ENCODE measurements around the gene PRSS57.
"Not testable (repeated sequence)": the region's sequence is repeated elsewhere in the genome, so short reads cannot be mapped to it uniquely, and the experiment has no call there.

PRSS57 gene

DNA sequence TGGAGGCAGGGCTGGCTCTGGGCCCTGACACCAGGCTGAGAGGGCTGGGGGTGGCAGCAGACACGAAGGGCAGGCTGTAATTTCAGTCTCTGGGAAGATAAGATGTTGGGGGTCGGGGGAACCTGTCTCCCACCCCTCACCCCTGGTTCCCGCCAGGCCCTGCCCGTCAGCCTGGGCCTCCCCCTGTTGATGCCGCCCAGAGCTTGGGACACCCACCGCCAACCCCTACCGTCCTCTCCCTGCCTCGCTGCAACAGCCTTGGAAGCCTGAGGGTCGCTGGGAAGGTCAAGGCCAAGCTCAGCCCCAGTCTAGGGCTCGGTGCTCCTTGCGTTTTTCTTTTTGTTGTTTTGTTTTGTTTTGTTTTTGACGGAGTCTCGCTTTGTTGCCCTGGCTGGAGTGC, 28.0 kb upstream of the PRSS57 start:
- DNase-seq (ENCODE audit: low read depth) = no peak

DNA sequence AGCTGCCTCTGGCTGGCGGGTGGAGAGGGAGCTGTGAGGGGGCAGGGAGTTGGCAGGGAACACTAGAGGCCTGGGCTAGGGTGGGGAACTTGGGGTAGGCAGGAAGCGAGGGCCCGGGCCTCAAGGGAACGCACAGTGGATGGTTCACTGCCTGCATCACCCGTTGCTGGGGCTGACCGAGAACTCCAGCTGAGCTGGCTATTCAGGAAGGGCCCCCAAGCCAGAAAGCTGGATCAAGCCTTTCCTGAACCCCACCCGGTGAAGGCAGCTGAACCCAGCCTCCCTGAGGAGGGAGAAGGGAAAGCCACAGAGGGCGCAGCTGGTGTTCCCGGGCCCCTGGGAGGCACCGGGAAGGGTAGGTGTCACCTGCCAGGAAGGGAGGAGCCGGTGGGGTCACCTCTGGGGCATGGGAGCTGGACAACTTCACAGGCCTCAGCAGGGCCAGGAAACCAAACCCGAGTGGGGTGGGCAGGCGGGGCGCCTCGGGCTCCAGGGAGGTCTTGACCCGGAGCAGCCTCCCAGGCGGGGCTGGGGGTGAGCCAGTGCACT, 27.4 kb upstream of the PRSS57 start:
- no peak for DNase-seq (ENCODE audit: low read depth)

DNA sequence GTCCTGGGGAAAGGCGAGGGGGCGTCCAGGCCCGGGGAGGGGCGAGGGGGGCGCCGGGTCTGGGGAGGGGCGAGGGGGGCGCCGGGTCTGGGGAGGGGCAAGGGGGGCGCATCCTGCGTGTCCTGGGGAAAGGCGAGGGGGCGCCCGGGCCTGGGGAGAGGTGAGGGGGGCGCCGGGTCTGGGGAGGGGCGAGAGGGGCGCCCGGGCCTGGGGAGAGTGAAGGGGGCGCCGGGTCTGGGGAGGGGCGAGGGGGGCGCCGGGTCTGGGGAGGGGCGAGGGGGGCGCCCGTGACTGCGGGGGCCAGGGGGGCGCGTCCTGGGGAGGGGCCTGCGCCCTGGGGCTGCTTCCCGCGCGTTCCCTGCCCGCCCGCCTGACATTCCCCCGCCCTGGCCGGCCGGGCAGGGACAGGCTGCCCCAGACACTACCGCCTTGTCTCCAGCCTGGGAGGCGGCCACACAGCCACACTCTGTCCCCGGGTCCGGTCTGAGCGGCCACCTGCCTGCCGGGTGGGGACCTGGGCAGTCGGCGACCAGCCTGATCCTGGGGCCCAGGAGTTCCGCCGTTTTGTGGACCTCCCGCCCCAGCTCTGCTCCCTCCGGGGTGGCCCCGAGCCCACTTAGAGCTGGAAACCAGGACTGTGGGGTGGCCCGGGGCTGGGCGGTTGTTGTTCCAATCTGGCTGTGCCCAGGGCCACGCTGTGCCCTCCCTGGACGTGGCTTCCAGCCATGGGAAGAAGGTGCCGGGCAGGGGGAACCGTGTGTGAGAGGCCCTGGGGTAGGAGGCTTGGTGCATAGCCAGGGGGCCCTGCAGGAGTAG, 25.3 kb upstream of the PRSS57 start:
- DNase-seq (ENCODE audit: low read depth) = no peak

DNA sequence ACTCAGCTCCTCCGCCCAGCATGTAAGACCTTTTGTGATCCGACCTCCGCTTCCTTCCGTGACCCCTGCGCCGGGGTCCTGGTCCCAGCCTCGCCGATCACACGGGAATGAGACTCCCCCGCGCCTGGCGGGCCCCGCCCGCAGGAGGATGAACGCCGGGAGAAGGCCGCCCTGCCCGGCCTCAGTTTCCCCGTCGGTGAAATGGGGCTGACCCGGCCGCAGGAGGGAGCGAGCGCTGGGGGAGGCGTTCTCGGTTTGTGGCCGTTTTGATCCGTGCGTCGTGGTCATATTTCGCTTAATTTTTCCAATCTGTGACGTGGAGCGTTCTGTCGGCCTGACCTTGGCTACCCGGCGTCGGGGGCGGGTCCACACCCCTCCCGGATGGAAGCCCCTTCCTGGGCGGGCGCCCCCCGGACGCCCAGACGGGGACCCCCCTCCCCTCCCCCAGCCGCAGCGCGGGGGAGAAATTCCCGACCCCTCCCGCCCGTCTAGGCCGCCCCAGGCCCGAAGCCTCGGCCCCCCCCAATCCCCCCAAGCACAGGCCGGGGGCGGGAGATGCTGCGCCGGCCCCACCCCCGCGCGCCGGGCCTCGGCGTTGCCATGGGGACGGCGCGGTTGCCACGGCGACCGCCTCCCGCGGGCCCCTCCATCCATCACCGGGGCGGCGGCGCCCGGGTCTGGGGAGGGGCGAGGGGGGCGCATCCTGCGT, 24.5 kb upstream of the PRSS57 start:
- no peak for DNase-seq (ENCODE audit: low read depth)

DNA sequence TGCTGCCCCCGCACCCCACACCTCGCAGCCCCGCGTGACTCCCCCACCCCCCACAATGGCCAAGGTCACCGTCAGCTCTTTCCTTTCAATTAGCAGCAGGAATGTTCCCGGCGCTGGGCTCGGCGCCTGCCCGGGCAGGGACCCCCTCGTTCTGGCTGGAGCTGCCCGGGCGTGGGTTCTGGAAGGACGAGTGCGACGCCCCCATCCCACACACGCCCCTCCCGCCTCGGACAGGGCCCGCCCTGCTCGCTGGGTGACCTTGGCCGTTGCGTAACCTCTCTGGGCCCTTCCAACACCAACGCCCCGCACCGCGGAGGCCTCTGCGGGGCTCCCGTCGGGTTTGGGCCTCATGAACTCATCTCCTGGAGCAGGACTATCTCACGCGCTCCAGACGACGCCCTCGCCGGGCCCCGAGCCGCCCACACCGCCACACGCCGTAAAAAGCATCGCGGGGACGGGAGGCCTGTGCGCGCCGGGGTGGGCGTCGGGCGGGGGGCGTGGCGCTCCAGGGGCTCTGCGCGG, 23.8 kb upstream of the PRSS57 start:
- peak; percentile 43 for DNase-seq (ENCODE audit: low read depth)

DNA sequence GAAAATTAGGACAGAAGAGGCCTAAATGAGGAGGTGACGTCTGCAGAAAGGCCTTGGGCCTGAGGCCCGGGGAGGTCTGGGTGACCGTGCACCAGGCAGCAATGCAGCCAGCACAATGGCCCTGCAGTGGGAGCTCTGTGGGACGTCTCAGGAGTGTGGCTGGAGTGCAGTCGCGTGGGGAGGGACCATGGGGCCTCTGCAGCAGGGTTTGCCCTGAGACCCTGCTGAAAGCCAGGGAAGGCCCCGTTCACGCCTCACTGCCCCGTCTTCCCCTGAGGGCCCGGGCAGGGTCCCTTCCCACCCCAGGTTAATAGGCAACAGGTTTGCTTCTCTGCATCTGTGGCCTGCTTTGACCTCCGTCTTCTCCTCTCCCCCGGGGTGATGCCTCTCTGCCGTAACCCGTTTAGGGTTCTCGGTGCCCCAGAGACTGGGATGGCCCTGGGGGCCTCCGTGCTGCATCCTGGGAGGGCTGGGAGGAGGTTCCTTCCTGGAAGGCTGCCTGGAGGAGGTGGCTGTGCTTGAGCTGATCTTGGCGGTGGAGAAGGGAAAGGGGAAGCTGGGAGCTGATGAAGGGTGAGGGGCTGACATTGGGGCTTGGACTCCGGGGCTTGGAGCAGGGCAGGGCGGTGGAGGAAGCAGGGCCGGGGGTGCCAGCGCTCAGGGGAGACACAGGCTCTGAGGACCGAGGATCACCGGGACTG, 23.1 kb upstream of the PRSS57 start:
- DNase-seq (ENCODE audit: low read depth) = no peak

DNA sequence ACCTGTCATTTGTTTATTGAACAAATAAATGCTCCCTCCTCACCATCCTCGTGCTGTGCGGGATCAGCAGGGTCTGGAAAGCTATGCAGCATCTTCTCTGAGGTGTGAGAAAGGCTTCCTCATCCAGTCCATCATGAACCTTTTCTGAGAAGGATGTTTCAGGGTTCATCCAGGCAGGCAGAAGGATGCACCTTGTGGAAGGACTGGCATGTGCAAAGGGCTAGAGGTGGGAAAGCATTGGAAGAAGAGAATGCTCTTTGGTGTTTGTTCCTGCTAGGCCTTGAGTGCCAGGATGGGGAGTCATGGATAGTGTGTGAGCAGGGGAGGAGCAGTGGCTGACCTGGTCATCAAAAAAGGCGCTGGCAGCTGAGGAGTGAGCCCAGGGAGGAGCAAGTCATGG, 20.1 kb upstream of the PRSS57 start:
- DNase-seq (ENCODE audit: low read depth) = no peak

DNA sequence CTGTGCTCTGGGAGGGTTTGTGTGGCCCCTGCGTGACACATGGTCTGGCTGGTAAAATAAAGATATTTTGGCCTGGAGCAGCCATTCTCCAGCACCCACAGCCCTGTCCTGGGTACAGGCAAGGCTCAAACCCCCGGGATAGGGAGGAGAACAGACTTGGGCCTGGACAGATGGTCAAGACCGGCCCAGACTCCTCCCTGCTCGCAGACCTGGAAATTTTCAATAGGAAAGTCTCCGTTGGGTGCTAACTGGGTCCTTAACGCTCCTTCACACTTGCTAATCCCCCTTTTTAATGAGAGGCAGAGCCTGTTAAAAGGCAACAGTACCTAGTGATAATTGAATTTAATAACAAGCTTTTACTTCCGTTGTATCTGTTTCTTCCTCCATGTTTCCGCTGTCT, 16.0 kb upstream of the PRSS57 start:
- DNase-seq (ENCODE audit: low read depth) = no peak

DNA sequence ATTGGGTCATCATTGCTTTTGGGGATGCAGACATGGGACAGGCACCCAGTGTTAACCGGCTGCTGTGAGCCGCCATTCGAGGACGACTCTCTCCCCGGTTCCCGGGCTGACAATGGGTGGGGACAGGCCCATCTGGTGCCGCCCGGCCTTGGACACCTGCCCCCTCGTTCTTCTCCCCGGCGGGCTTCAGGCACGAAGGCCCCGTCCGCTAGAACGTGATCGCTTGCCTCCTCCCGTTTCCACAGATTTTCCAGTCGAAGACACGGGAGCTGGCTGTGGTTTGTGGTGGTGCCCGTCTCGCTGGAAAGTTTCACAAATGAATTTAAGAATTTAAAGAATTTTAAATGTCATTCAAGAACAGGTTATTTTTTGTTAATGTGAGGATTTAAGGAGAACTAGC, 15.5 kb upstream of the PRSS57 start:
- DNase-seq (ENCODE audit: low read depth) = no peak

DNA sequence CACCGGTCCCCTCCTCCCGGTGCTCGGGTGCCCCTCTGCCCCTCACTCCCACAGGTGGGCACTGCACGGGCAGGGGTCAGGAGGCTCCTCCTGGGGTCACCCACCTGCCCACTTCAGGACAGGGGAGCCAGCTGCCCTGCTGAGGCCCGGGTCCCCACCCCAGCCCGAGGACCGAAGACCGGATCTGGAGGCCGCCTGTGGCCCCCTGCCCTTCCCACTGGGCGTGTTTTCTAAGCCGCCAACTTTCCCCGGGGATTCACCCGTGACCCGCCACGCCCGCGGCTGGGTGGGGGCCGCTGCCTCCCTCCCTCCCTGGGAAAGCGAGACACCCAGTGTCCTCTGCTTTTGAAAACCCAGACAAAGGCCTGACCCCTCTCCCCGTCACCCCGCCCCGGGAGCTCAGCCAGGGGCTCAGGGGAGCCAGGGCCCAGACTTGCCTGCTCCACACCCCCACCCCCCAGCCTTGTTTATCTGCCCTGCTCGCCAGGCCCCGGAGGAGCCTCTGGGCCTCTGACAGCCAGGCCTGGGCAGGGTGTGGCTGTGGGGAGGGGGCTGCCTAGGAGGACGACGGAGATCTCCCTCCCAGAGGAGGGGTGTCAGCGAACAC, 14.8 kb upstream of the PRSS57 start:
- no peak for DNase-seq (ENCODE audit: low read depth)

DNA sequence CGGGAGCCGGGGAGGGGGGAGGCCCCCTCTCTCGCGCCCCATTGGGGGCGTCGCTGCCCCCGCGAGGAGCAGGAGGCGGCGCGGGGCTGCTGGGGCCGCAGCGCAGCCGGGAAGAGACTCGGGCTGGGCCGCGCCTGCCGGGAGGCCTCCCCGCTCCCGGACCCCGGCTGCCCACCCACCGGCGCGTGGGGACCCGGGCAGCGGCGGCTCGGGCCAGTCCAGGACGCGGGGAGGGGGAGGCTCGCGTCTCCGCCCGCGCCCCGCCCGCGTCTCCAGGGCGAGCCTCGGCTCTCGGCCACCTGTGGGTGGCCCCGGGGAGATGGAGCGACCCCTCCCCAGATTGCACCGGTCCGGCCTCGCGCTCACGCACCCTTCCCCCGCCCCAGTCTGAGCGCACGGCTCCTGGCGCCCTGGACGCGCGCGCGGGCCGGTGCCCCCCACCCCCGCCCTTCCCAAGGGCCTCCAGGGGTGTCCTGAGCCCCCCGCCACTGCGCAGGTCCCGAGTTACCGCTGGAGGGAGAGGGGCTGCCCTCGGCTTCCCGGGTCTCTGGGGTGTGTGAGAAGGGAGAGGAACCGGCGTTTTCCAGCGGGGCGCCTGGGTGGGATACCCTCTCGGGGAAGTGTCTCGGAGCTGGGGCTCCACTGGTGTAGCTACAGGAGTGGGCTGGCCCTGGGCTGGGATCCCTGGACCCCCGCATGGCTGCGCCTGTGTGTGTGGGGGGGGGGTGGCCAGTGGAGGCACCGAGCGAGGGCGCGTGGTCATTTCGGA, 14.1 kb upstream of the PRSS57 start:
- DNase-seq (ENCODE audit: low read depth) = no peak

DNA sequence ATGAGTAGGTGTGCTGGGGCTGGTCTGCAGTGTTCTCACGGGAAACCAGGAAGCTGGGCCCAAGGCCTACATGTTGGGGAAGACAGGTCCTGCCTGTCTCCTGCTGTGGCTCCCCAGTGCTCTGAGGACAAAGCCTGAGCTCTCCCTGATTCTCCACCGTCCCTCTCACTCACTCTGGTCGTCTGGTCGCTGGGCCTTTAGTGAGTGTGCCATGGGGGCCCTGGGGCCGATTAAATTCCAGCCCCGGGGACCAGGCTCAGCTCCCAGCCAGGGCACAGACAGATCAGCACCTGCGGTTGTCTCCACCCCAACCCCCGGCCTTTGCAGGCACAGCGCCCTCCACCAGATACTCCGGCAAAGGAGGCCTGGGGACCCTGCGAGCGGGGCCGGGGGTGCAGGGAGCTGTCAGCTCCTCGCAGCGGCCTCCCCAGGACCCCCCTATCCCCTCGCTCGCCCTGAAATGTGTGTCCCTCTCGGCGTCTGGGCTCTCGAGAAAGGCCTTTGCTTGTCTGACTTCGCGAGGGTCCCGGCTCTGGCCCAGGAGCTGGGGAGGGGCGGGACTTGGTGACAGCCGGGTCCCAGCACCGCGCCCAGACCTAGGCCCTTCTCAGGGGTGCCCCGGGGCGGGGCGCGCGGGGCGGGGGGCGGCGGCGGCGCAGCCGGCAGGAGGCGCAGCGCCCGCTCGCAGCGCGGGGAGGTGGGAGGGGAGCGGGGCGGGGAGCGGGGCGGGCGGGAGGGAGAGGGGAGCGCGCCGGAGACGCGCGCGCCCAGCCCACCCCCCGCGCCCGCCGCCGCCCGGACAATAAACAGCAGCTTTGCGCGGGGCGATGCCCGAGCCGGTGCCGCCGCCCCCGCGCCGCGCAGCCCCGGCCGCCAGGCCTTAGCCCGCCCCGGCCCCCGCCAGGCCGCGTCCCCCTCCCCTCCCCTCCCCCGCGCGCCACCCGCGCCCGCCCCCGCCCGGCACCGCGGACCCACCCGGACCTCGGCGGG, 13.2 kb upstream of the PRSS57 start, which contains the start of gene PALM:
Gene PALM (plus strand): TSS at position 782 of the 990 bp plus-strand sequence. CDS start 212 bp downstream, outside the sequence.
- DNase-seq (ENCODE audit: low read depth) = no peak

DNA sequence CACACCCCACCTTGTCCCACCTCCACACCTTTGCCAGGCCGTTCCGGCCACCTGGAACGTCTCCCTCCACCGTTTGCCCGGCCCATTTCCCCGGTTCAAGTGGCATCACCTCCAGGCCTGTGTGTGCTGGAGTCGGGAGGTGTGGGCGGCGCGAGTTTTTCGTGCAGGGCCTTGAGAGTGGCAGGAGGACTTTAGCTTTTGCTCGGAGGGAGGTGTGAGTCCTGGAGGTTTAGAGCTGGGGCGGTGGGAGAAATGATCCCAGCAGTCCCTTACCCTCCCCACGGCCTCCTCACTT, 9.1 kb upstream of the PRSS57 start:
- DNase-seq (ENCODE audit: low read depth) = no peak

DNA sequence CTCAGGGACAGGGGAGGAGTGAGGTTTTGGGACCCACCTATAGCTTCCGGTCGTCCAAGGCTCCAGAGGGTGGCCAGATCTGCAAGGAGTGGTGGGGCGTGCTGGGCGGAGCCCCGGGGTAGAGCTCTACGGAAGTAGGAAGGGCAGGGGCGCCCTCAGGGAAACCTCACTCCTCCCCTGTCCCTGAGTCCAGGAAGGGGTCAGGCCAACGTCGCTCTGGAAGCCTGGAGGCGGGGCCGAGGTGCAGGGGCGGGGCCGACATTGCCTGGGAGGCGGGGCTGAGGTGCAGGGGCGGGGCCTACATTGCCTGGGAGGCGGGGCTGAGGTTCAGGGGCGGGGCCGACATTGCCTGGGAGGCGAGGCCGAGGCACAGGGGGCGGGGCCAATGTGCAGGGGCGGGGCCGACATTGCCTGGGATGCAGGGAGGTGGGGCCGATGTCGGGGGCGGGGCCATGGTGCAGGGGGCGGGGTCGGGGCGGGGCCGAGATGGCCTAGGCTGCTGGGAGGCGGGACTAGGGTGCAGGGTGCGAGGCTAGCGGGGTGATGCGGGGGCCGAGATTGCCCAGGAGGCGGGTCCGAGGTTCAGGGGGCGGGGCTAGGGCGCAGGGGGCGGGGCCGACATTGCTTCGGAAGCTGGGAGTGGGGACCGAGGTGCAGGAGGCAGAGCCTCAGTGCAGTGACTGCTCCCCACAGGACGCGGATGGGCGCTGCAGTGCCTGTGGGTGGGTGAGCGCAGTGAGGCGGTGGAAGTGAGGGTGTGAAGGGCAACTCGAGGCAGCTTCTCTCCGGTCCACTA, 8.6 kb upstream of the PRSS57 start:
- DNase-seq (ENCODE audit: low read depth) = no peak

DNA sequence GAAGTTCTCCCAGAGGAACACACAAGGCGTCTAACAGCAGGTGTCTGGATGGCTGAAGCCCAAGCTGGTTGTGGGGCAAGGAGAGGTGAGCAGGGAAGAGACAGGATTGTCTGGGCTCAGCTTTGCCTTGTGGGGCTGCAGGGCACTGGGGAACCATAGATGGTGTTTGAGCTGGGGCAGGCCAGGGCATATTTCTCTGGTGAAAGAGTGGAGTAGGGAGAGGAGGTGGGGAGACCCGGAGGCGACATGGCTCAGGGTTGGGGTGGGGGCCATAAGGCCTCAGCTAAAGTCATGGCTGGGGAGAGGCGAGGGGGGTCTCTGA, 8.0 kb upstream of the PRSS57 start:
- DNase-seq (ENCODE audit: low read depth) = no peak

DNA sequence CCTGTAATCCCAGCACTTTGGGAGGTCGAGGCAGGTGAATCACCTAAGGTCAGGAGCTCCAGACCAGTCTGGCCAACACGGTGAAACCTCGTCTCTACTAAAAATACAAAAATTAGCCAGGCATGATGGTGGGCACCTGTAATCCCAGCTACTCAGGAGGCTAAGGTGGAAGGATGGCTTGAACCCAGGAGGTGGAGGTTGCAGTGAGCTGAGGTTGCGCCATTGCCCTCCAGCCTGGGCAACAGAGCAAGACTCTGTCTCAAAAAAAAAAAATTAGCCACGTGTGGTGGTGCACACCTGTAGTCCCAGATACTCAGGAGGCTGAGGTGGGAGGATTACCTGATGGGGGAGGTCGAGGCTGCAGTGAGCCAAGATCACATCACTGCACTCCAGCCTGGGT, 7.6 kb upstream of the PRSS57 start:
- not testable (repeated sequence) for DNase-seq (ENCODE audit: low read depth)

DNA sequence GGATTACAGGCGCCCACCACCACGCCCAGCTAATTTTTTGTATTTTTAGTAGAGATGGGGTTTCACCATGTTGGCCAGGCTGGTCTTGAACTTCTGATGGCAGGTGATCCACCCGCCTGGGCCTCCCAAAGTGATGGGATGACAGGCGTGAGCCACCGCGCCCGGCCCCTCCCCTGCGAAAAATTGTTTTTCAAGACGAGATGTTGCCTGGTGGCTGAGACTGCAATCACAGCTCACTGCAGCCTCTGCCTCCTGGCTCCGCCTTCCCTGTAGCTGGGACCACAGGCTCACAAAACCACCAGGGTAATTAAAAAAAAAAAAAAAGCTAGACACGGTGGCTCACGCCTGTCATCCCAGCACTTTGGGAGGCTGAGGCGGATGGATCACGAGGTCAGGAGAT, 4.6 kb upstream of the PRSS57 start:
- not testable (repeated sequence) for DNase-seq (ENCODE audit: low read depth)

DNA sequence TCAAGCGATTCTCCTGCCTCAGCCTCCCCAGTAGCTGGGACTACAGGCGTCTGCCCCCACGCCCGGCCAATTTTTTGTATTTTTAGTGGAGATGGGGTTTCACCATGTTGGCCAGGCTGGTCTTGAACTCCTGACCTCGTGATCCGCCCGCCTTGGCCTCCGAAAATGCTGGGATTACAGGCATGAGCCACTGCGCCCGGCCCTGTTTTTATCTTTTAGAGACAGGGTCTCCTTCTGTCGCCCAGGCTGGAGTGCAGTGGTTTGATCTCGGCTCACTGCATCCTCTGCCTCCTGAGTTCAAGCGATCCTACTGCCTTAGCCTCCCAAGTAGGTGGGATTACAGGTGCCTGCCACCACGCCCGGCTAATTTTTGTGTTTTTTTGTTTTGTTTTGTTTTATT, 3.3 kb upstream of the PRSS57 start:
- DNase-seq (ENCODE audit: low read depth) = not testable (repeated sequence)

Measured in fibroblast of the conjunctiva (primary cell).